Brain microvascular endothelial cell (primary cell): Measurements from ENCODE around the gene TLX2.
A peak's percentile ranks its signal among the peaks of the same experiment; 100 is the strongest.
"Not testable (repeated sequence)": the region's sequence is repeated elsewhere in the genome, so short reads cannot be mapped to it uniquely, and the experiment has no call there.

Experiments used
- DNase-seq: peaks from one replicate; pipeline ENCODE4 v3.0.0-alpha.2; 2020
- H3K27ac ChIP-seq: fragments of 250-450 bp; sonication (Bioruptor Pico); 2 replicates; pipeline ENCODE4 v1.5.1; 2020; ENCODE audit warnings: mild to moderate bottlenecking, moderate library complexity
- H3K27me3 ChIP-seq: fragments of 250-450 bp; sonication (Bioruptor Pico); replicated peaks from 2 replicates; pipeline ENCODE4 v1.5.1; 2020; ENCODE audit warnings: mild to moderate bottlenecking
- H3K36me3 ChIP-seq: fragments of 250-450 bp; sonication (Bioruptor Pico); replicated peaks from 2 replicates; pipeline ENCODE4 v1.5.1; 2020; ENCODE audit warnings: mild to moderate bottlenecking
- H3K4me3 ChIP-seq: 2 replicates; pipeline ENCODE4 v1.5.1; 2011; ENCODE audit warnings: low read depth, mild to moderate bottlenecking, control low read depth, low read length, moderate library complexity
- in situ Hi-C: cut with HindIII; loops from 2 replicates; pipeline ENCODE4 v1.10.0; 2017; ENCODE audit warnings: low sequenced_read_pairs, low pct_ligation_motif_present
- TF ChIP-seq, protein P1 (sequence below): IDR thresholded peaks from 2 replicates; pipeline ENCODE4 v1.5.1; 2011; ENCODE audit warnings: low read depth, mild to moderate bottlenecking, moderate library complexity, low read length, control low read depth, inconsistent platforms; ENCODE audit errors: missing control alignments

TLX2 gene

DNA sequence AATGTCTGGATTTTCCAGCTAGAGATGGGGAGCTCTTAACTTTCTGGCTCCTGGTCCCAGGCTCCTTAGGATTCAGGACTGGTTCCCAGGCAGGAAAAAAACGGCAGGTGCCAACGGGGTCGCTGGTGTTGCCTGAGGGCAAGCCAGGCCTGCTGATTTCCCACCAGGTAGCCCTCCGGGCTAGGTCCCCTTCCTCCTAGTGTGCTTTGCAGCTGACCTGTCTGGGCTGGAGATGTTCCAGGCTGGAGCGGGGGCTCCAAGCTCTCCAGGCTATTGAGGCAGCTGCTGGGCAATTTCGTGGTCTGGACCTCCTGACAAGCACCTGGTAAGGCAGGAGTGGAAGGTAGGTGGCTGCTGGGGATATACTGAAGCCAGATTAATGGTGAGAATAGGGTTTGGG is 39.8 kb upstream of the TLX2 start:
- peaks cover 15% of the 10 kb centered on the region for H3K36me3 ChIP-seq
- in situ Hi-C loops, result no loop called here
- no peak overlapping the region for H3K4me3 ChIP-seq

GRCh38 chr2:74474899-74475298 is 39.4 kb upstream of the TLX2 start:
- H3K27ac ChIP-seq, result no peak overlapping the region
- H3K27me3 ChIP-seq, result no peaks in the 10 kb centered on the region
- TF ChIP-seq, protein P1, sequence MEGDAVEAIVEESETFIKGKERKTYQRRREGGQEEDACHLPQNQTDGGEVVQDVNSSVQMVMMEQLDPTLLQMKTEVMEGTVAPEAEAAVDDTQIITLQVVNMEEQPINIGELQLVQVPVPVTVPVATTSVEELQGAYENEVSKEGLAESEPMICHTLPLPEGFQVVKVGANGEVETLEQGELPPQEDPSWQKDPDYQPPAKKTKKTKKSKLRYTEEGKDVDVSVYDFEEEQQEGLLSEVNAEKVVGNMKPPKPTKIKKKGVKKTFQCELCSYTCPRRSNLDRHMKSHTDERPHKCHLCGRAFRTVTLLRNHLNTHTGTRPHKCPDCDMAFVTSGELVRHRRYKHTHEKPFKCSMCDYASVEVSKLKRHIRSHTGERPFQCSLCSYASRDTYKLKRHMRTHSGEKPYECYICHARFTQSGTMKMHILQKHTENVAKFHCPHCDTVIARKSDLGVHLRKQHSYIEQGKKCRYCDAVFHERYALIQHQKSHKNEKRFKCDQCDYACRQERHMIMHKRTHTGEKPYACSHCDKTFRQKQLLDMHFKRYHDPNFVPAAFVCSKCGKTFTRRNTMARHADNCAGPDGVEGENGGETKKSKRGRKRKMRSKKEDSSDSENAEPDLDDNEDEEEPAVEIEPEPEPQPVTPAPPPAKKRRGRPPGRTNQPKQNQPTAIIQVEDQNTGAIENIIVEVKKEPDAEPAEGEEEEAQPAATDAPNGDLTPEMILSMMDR, result peak; percentile 57
- H3K36me3 ChIP-seq, result peaks cover 15% of the 10 kb centered on the region
- in situ Hi-C loops, result no loop called here
- no peak overlapping the region for H3K4me3 ChIP-seq
- no peak for DNase-seq

More for the DNA sequence above, 39.8 kb upstream of the TLX2 start:
- DNase-seq, result no peak
- H3K27me3 ChIP-seq, result no peaks in the 10 kb centered on the region
- no peak overlapping the region for H3K27ac ChIP-seq
- TF ChIP-seq, protein P1, result no peak

DNA sequence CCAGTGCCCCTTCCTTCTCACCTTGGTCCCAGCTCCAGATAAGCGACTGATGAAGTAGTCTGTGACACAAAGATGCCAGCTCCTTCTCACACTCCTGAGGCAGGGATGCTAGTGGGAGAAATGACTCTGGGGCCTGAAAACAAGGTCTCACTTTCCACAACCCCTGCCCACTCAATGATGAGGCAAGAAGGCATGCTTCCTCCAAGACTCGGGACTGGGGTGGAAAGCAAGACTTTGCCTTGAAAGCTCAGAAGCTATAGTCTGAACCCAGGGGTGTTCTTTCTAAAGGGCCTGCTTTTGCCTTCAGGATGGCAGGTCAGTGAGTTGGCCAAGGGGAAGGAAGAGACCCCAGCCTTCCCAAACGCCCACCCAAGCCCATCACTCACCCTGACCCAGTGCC is 32.8 kb upstream of the TLX2 start:
- no peak overlapping the region for H3K27ac ChIP-seq
- peaks cover 4% of the 10 kb centered on the region for H3K36me3 ChIP-seq
- DNase-seq, result no peak
- no peaks in the 10 kb centered on the region for H3K27me3 ChIP-seq
- TF ChIP-seq, protein P1, result no peak
- H3K4me3 ChIP-seq, result peak overlapping the region; percentile 99
- in situ Hi-C loops, result no loop called here

DNA sequence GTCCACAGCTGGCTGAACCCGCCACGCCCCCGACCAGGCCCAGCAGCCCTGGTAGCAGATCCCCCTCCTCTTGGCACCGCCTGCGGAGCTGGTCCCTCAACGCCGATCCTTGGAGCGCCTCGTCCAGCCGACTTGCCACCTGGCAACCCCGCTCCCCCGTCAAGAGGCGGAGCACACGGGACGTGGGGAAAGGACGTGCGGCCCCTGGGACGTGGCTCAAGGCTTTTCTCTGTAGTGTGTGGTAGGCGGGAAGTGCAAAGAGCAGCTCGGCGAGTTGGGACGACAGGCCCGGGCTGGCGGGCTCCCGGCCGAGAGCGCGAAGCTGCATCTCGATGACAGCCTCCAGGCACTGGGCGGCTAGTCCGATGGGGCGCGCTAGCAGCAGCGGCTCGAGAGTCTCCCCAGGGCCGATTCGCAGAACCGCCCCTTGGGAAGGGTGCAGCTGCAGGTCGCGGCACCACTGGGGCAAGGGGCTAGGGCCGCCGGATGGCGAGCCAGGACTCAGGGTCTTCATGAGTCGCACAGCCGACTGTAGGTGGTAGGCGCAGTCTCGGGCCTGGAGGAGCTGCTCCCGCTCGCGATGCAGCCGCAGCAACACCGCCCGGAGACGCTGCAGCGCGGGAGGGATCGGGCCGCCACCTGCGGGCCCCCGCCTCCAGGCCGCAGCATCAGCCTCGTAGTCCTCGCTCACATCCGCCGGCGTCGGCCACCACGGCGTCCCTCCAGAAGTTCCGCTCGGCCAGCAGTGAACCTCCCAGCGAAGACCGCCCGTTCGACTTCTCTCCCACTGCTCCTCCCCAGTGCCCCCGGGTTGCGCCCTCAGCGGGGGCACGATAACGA is 32.1 kb upstream of the TLX2 start:
- peak overlapping the region; percentile 99 for H3K4me3 ChIP-seq
- peaks cover 4% of the 10 kb centered on the region for H3K36me3 ChIP-seq
- TF ChIP-seq, protein P1, result no peak
- in situ Hi-C loops, result no loop called here
- no peak for DNase-seq
- H3K27me3 ChIP-seq, result no peaks in the 10 kb centered on the region
- H3K27ac ChIP-seq, result peak overlapping the region; percentile 65

DNA sequence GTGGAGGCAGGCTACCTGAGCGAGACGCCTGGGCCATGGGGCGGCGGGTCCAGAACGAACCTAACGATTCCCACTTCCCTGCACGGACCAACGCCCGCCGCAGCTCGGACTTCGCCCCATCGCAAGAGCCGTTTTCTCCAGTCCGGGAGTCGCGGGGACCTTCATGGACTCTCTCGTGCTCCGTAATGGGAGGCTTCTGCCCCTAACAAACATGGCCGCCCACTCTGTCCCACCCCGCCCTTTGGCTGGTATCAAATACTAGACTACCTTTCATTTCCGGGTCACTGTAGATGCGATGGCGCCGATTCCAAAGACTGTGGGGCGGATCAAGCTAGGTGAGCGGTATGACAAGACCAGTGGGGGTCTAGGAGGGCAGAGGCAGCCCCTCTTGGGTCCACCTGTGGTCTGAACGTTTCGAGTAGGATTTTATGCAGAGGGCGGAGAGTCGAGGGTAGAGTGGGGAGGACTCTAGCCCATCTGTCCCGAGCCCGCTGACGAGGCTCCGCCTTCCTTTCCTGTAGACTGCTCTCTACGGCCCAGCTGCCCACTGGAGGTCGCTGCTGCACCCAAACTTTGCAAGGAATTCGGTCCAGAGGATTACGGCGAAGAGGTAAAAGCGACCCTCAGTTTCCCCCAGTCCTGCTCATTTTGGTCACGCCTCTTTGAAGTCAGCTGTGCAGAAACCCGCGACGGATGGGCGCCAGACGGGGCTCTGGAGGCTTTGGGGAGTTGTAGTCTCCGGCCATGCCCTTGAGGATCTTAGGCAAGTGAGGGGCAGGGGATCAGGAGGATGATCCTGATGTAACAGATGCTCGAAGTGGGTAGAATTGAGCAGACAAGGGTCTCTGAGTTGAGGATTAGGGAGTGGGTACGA is 31.2 kb upstream of the TLX2 start, which contains the start of the genes CCDC142 and TTC31:
CCDC142 (minus strand) TSS at position 198 of the 874 bp plus-strand sequence; CDS start at position 37, 161 bp downstream.
TTC31 (plus strand) TSS at position 281 of the 874 bp plus-strand sequence; CDS start at position 296, 15 bp downstream.
- H3K27me3 ChIP-seq, result no peaks in the 10 kb centered on the region
- H3K4me3 ChIP-seq, result peak within 1 kb of the TSS; percentile 99
- in situ Hi-C loops, result no loop called here
- TF ChIP-seq, protein P1, result peak; percentile 92
- peak; percentile 96 for DNase-seq
- H3K27ac ChIP-seq, result peak within 1 kb of the TSS; percentile 65
- peaks cover 4% of the 10 kb centered on the region for H3K36me3 ChIP-seq

GRCh38 chr2:74483675-74484164 is 30.5 kb upstream of the TLX2 start:
- DNase-seq, in situ Hi-C loops, H3K27me3 ChIP-seq, H3K36me3 ChIP-seq, H3K27ac ChIP-seq: not testable (repeated sequence)
- H3K4me3 ChIP-seq, result peak overlapping the region; percentile 99
